ENCODE data around the gene CD300LD. TPM values are rescaled to one million over a fixed set of nuclear protein-coding genes. Genes with fewer than 3 reads are reported as not detected.

CD300LD gene
- total RNA-seq, 3 donors from 2014 or later = not detected

DNA sequence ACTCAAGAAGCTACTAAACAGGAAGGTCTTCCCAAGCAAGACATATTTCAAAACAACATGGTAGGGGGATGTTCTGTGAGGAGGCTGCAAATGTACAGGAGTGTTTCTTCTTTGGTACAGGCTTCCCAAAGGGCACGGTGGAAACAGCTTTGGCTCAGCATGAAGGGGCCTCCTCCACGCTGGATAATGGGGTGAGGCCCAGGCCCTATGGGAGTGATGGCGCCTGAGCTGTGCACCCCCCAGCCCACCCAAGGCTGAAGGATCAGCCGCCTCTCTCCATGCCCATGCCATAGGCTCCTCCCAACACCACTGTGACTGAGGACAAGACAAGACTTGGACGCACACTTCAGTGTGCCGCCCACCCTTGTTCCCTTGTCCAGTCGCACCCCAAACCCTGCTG lies 24.6 kb upstream of the CD300LD start:
- no peaks in the 10 kb centered on the region for H3K4me1 ChIP-seq
- no peaks in the 10 kb centered on the region for H3K9me3 ChIP-seq
- TF ChIP-seq, protein P1, sequence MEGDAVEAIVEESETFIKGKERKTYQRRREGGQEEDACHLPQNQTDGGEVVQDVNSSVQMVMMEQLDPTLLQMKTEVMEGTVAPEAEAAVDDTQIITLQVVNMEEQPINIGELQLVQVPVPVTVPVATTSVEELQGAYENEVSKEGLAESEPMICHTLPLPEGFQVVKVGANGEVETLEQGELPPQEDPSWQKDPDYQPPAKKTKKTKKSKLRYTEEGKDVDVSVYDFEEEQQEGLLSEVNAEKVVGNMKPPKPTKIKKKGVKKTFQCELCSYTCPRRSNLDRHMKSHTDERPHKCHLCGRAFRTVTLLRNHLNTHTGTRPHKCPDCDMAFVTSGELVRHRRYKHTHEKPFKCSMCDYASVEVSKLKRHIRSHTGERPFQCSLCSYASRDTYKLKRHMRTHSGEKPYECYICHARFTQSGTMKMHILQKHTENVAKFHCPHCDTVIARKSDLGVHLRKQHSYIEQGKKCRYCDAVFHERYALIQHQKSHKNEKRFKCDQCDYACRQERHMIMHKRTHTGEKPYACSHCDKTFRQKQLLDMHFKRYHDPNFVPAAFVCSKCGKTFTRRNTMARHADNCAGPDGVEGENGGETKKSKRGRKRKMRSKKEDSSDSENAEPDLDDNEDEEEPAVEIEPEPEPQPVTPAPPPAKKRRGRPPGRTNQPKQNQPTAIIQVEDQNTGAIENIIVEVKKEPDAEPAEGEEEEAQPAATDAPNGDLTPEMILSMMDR (IDR thresholded peaks at IDR 0.05) = no peak
- TF ChIP-seq POLR2AphosphoS5 (IDR thresholded peaks at IDR 0.05) (no peak), POLR2A (IDR thresholded peaks at IDR 0.05) (no peak)
- H3K36me3 ChIP-seq = no peaks in the 10 kb centered on the region
- H3K27me3 ChIP-seq = peaks cover 0 to 43% of the 10 kb centered on the region in 2 donors
- no peak overlapping the region for H3K4me3 ChIP-seq
- DNase-seq (ENCODE audit: low spot score in 2 of 2) = no peak
- H3K27ac ChIP-seq = no peak overlapping the region
- intact Hi-C loops (cut with DNase I; ENCODE audit: low total_unique reads) = no loop called here

DNA sequence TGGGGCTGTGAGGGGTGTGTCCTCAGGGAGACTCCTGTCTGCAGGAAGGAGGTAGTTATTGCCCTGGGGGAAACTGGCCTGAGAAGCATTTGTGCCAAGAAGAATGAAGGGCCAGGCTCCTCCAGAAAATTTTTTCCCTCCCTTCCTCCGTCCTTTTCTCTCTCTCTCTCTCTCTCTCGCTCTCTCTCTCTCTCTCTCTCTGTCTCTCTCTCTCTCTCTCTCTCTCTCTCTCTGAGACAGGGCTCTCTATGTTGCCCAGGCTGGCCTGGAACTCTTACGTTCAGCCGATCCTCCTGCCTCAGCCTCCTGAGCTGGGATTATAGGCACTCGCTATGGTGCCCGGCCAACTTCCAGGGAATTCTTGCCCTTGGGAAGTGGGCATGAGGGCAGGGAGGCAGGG lies 20.0 kb upstream of the CD300LD start:
- intact Hi-C loops (cut with DNase I; ENCODE audit: low total_unique reads) = no loop called here
- Histone ChIP-seq H3K36me3 (no peaks in the 10 kb centered on the region), H3K27ac (no peak overlapping the region), H3K4me3 (no peak overlapping the region), H3K27me3 (peaks cover 0 to 50% of the 10 kb centered on the region in 2 donors), H3K9me3 (no peaks in the 10 kb centered on the region), H3K4me1 (no peaks in the 10 kb centered on the region)
- TF ChIP-seq POLR2A (IDR thresholded peaks at IDR 0.05) = no peak
- no peak for DNase-seq (ENCODE audit: low spot score in 2 of 2)

DNA sequence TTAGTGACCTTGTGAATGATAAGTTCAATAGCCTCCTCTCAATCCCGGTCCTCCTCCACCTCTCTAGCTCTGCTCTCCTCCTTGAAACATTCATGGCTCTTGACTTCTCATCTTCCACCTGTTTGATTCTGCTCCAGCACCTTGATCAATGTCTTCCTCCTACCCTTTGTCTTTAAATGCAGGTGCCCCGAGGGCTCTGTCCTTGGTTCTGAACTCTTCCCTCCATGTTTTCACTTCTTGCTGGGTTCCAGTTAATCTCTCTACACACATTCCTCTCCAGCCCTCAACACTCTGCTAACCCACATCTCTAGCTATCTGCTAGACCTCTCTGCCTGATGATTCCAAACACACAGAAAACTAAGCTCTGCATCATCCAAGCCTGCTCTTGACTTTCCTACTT lies 18.0 kb upstream of the CD300LD start:
- no peaks in the 10 kb centered on the region for H3K9me3 ChIP-seq
- peaks cover 0 to 41% of the 10 kb centered on the region in 2 donors for H3K27me3 ChIP-seq
- intact Hi-C loops (cut with DNase I; ENCODE audit: low total_unique reads) = no loop called here
- no peak overlapping the region for H3K27ac ChIP-seq
- no peaks in the 10 kb centered on the region for H3K4me1 ChIP-seq
- DNase-seq (ENCODE audit: low spot score in 2 of 2) = no peak
- H3K36me3 ChIP-seq = no peaks in the 10 kb centered on the region
- TF ChIP-seq POLR2AphosphoS5 (IDR thresholded peaks at IDR 0.05) (no peak), POLR2A (IDR thresholded peaks at IDR 0.05) (no peak)
- TF ChIP-seq, protein P1 (IDR thresholded peaks at IDR 0.05) = no peak
- H3K4me3 ChIP-seq = no peak overlapping the region

DNA sequence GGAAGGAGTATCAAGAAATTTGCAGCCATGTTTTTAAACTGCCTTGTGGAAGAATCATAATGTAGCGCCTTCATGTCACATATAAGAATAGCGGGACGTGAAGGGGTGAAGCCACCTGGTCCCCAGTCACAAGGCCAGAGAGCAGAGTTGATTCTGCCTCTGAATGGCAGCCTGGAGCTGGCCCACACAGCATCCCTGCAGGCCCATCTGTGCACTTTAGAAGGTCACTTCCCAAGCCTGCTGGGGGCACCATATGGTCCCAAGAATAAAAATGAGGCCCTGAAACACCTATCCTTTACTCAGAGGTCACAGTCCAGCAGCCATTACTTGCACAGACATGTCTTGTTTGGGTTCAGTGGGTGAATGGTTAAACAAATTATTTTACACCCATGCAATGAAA lies 16.4 kb upstream of the CD300LD start:
- no peak overlapping the region for H3K4me3 ChIP-seq
- TF ChIP-seq, protein P1 (IDR thresholded peaks at IDR 0.05) = no peak
- TF ChIP-seq POLR2A (IDR thresholded peaks at IDR 0.05) (no peak), POLR2AphosphoS5 (IDR thresholded peaks at IDR 0.05) (no peak)
- intact Hi-C loops (cut with DNase I; ENCODE audit: low total_unique reads) = no loop called here
- no peaks in the 10 kb centered on the region for H3K4me1 ChIP-seq
- no peak overlapping the region for H3K27ac ChIP-seq
- DNase-seq (ENCODE audit: low spot score in 2 of 2) = no peak
- peaks cover 0 to 25% of the 10 kb centered on the region in 2 donors for H3K27me3 ChIP-seq
- H3K9me3 ChIP-seq = no peaks in the 10 kb centered on the region
- H3K36me3 ChIP-seq = no peaks in the 10 kb centered on the region

DNA sequence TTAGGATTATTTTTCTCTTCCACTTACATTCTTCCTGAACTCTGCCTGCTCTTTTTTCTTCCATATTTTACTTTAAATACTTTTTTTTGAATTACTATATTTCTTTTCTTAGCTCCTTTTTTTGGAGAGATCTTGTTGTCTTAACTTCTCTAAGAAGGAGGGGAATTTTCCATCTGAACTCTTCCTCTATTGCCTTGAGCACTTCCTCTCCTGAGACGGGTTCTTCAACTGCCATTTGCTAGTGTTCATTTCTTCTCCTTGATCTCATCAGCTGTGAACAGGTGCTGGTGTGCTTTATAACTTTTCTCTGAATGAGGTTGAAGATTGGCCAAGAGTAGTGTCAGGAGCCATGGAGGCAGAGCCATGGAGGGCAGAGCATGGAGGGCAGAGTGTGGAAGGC lies 15.1 kb upstream of the CD300LD start:
- TF ChIP-seq, protein P1 (IDR thresholded peaks at IDR 0.05) = no peak
- TF ChIP-seq POLR2AphosphoS5 (IDR thresholded peaks at IDR 0.05) (no peak), POLR2A (IDR thresholded peaks at IDR 0.05) (no peak)
- Histone ChIP-seq H3K4me1 (no peaks in the 10 kb centered on the region), H3K9me3 (no peaks in the 10 kb centered on the region), H3K36me3 (no peaks in the 10 kb centered on the region), H3K4me3 (no peak overlapping the region), H3K27ac (no peak overlapping the region), H3K27me3 (peaks cover 0 to 14% of the 10 kb centered on the region in 2 donors)
- intact Hi-C loops (cut with DNase I; ENCODE audit: low total_unique reads) = no loop called here
- no peak for DNase-seq (ENCODE audit: low spot score in 2 of 2)

DNA sequence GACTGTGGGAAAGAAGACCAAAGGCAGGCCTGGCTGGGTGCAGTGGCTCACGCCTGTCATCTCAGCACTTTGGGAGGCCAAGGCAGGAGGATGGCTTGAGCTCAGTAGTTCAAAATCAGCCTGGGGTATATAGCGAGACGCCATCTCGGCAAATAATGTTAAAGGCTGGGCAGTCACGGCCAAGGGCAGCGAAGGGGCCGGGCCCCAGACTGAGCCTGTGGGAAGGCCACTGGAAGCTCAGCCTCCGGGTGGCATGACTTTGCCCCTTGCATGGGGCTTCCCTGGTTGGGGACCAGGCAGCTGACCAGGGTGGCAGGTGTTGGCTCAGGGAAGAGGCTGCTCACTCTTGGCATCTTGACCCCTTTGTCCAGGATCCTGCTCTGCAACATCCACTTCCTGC lies 14.0 kb upstream of the CD300LD start:
- Histone ChIP-seq H3K27ac (no peak overlapping the region), H3K9me3 (no peaks in the 10 kb centered on the region), H3K27me3 (peaks cover 0 to 17% of the 10 kb centered on the region in 2 donors), H3K4me3 (no peak overlapping the region), H3K36me3 (no peaks in the 10 kb centered on the region), H3K4me1 (no peaks in the 10 kb centered on the region)
- no peak for DNase-seq (ENCODE audit: low spot score in 2 of 2)
- TF ChIP-seq POLR2A (IDR thresholded peaks at IDR 0.05) (no peak), POLR2AphosphoS5 (IDR thresholded peaks at IDR 0.05) (no peak)
- TF ChIP-seq, protein P1 (IDR thresholded peaks at IDR 0.05) = no peak
- intact Hi-C loops (cut with DNase I; ENCODE audit: low total_unique reads) = no loop called here
